Bronchial smooth muscle cell (primary cell): ENCODE results near the gene GPS2. TPM values are rescaled to one million over a fixed set of nuclear protein-coding genes. Genes with fewer than 3 reads are reported as not detected.

Experiments used
- total RNA-seq: library from RNA; depleted of rRNA; stranded (reverse); fragments of >200 nt; gene quantifications from 2 replicates; pipeline ENCODE4 v1.2.1, GENCODE V29; 2014

Gene GPS2, protein sequence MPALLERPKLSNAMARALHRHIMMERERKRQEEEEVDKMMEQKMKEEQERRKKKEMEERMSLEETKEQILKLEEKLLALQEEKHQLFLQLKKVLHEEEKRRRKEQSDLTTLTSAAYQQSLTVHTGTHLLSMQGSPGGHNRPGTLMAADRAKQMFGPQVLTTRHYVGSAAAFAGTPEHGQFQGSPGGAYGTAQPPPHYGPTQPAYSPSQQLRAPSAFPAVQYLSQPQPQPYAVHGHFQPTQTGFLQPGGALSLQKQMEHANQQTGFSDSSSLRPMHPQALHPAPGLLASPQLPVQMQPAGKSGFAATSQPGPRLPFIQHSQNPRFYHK
- 22.5 and 47.1 TPM in 2 replicates for total RNA-seq

DNA sequence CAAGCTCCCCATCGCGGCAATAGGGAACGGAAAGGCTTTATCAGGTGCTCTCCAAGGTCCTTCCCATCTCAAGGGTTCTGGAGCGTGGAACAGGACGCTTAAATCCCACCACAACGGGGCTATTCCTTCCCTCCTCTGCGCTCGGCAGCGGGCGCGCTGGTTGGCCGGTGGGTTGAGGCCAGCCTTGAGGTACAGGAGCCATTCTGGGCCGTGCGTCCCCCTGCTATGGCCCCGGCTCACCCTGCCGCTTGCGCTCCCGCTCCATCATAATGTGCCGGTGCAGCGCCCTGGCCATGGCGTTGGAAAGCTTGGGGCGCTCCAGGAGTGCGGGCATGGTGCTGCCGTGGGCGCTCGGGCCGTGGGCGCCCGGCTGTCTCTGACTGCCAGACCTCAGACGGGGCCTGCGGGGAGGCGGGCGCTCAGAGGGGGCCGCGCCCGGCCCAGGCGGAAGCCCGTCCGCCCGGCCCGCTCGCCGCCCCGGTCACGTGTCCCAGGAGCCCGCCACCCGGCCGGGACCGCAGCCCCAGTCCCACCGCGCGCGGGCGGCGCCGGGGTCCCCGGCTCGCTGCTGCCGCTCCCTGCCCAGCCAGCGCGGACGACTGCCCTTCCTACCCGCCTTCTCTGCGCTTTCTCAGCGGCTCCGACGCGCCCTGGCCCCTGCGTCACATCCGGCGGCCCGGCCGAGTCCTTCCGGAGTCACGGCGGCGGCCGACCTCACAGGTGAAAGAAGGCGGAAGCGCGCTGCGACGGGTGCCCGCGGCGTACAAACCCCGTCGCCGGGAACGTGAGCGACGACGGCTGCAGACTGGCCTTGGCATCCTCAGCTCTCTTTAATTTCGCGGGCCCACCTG lies at the start of gene GPS2:
TSS of gene GPS2 (minus strand) at position 642 of the 851 bp plus-strand sequence. CDS start at position 334, 308 bp downstream.

DNA sequence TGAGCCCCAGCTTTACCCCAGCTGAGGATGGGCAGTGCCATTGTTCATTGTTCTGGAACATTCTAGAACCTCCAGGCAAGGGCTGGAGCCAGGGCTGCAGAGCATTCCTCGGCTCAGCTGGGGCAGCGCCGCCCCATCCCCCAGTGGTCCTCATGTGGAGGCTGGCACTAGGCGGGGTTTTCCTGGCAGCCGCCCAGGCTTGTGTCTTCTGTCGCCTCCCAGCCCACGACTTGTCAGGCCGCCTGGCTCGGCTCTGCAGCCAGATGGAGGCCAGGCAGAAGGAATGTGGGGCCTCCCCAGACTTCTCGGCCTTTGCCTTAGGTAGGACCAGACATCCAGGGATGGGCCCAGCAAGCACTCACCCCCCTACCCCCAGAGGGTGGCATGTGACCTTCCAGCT lies 39.9 kb upstream of the GPS2 start, which contains the start of gene TMEM95:
TSS of gene TMEM95 (plus strand) at position 104 of the 400 bp plus-strand sequence. CDS start at position 153, 49 bp downstream.

DNA sequence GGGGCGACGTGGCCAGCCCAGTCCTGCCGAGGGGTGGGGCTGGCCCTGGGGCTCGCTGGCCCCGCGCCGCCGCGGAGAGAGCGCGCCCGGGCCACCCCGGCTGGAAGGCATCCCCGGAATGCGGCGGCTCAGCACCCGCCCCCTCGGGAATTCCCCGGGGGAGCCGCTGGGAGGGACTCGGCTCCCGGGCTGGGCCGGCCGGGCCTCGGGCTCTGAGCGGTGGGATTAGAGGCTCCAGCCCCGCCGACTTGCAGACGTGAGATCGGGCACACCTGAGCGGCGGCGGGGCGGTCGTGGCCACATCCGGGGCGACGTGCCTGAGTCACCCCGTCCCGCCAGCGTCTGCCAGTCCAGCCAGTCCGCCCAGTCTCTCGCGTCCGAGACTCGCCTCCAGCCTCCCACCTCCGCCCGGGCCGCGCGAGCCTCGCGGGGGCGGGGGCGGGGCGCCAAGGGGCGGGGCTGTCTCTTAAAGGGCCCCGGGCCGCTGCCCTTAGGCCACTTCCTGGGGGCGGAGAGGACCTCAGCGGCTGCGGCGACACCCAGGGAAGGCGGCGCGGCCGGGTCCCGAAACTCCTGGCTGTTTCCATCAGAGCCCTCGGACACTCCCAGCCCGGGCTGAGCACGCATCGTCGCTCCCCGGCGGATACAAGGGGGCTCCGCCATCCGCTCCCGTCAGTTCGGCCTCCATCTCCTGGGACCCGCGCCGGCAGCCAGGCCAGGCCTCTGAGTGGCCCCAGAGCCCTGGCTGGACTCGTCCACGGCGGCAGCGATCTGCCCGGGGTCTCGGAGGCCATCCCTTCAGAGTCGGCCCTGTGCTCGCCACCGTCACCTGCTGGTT lies 36.7 kb upstream of the GPS2 start, which contains the start of gene KCTD11:
TSS of gene KCTD11 (plus strand) at position 498 of the 838 bp plus-strand sequence.

DNA sequence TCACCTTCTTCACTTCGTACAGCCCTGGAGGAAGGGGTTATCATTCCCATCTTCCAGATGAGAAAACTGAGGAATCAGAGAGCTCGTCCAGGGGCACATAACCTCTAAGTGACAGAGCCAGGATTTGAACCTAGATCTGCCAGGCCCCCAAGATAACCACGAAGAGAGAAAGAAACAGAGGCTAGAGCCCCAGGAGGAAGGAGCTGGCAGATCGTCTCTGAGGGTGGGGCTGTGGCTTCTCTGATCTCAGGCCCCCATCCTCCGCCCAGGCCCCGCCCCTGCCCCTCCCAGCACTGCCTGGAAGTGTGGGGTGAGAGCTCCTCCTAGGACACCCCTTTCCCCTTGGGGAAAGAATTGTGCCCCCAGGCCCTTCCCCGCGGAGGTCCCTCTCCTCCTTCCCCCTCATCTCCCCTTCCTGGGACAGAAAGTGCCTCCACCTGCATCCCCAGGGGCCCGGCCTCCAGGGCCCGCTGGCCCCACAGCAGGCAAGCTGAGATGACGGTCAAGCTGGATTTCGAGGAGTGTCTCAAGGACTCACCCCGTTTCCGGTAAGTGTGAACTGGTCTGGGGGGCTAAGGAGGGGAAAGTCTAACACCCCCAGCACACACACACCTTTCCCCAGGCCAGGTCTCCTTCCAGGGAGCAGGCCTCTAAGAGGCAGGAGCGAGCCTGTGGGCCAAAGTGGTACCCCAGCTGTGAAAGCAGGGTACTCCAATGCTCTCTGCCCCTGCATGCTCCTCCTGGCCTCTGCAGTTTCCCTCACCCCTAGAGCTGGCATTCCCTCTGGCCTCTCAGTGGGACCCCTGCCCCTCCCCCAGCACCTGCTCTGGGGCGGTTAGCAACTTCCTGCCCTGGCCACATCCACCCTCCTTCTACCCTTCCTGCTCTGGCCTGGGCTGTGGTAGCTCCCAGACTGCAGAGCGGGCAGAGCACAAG lies 21.3 kb upstream of the GPS2 start, which contains the start of gene ACAP1:
TSS of gene ACAP1 (plus strand) at position 290 of the 936 bp plus-strand sequence. CDS start at position 496, 206 bp downstream.

DNA sequence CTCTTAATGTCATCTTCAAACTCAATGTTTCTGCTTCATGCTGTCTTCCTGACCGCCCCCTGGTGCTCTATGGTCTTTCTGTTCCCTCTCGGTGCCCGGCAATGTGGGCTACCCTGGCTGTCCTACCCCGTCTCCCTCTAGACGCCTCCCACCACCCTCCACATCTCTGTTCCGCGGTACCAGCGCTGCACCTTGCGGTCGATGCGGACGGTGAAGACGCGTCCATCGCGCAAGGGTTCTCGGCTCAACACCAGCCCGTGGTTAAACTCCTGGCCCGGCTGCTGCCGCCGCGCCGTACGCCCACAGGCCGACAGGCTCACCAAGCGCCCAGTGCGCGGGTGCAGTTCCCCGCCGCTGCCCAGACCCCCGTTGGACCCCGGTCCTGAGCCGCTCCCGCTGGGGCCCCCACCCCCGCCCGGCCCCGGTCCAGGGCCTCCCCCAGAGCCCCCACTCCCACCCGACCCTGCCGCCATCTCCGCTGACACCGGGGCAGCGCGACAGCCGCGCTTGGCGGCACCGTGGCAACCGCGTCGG lies 13.7 kb upstream of the GPS2 start, which contains the start of gene NEURL4:
TSS of gene NEURL4 (minus strand) at position 496 of the 534 bp plus-strand sequence. CDS start at position 473, 23 bp downstream.

DNA sequence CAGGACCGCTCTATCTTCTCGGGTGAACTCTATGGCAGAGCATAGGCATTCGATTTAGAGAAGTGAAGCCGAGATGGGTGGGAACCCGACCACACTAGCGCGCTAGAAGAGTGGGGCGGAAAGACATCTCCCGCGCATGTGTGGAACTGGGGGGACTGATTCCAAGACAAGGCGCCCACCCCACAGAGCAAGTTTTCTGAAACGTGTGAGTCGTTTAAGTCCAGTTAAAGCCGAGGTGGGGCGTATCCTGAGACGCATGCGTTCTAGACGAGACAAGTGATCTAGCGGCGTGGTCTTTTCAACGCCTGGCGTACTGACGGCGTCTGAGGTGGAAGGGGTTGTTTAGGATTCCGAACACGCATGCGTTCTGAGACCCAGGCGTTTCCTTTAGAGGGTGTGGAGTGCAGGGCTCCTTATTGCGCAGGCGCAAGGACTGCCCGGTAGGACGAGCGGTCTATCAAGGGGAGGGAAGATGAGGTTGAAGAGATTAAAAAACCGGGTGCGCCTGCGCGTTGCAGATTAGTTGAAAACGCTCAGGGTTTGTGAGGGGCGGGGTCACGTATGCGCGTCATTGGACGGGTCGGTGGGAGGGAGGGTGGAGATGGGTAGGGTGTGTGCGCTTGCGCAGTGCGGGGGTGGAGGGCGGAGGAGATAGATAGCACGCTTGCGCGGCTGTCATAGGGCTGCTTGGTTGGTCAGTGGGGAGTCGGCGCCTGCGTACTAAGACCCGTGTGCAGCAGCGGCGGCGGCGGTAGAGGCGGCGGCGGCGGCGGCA lies 8.1 kb downstream of the GPS2 start, which contains the start of gene EIF5A:
TSS of gene EIF5A (plus strand) at position 718 of the 775 bp plus-strand sequence. CDS start 2,008 bp downstream, outside the sequence.

DNA sequence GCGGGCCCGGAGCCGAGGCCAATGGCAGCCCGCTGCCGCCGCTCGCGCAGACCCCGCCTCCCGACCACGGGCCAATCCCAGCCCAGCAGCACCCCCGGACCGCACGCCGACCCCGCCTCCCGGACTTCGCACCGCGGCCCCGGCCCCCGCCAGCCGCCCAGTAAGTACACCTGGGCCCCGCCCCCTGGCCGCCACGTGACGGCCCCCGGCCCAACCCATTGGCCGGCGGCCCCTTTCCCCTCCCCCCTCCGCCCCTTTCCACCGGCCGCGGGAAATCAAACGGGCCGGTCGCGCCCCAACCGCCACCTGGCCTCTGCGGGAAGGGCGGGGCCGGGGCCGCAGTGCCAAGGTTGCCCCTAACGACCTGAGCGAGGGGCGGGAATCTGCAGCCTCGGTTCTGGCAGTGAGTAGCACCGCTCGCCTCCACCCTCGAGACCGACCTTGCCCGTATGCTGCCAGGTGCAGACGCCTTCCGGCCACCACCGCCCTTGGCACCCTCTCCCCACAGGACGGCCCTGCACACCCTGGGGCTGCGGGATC lies 20.5 kb downstream of the GPS2 start, which contains the start of gene YBX2:
TSS of gene YBX2 (minus strand) at position 26 of the 540 bp plus-strand sequence. CDS start 139 bp downstream, outside the sequence.

DNA sequence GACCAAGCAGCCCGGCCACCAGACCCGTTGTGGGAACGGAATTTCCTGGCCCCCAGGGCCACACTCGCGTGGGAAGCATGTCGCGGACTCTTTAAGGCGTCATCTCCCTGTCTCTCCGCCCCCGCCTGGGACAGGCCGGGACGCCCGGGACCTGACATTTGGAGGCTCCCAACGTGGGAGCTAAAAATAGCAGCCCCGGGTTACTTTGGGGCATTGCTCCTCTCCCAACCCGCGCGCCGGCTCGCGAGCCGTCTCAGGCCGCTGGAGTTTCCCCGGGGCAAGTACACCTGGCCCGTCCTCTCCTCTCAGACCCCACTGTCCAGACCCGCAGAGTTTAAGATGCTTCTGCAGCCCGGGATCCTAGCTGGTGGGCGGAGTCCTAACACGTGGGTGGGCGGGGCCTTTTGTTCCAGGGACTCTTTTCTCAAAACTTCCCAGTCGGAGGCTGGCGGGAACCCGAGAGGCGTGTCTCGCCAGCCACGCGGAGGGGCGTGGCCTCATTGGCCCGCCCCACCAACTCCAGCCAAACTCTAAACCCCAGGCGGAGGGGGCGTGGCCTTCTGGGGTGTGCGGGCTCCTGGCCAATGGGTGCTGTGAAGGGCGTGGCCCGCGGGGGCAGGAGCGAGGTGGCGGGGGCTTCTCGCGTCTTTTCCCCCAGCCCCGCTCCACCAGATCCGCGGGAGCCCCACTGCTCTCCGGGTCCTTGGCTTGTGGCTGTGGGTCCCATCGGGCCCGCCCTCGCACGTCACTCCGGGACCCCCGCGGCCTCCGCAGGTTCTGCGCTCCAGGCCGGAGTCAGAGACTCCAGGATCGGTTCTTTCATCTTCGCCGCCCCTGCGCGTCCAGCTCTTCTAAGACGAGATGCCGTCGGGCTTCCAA lies 33.8 kb downstream of the GPS2 start, which contains the start of gene SLC2A4:
TSS of gene SLC2A4 (plus strand) at position 645 of the 879 bp plus-strand sequence. CDS start at position 862, 217 bp downstream.

Other genes with a start within 250 kb of the GPS2 start
- not detected in 2 replicates for gene CLEC10A, start 235.1 kb downstream of the GPS2 start, total RNA-seq
- not detected in 2 replicates for gene ASGR2, start 200.5 kb downstream of the GPS2 start, total RNA-seq
- gene ASGR1, start 136.0 kb downstream of the GPS2 start, total RNA-seq: 0.86 and 1.6 TPM in 2 replicates
- 14.3 and 16.3 TPM in 2 replicates for gene DLG4, start 95.5 kb downstream of the GPS2 start, total RNA-seq
- 233 and 286 TPM in 2 replicates for gene ACADVL, start 95.4 kb downstream of the GPS2 start, total RNA-seq
- 106 and 115 TPM in 2 replicates for gene DVL2, start 80.8 kb downstream of the GPS2 start, total RNA-seq
- 29.5 and 39.6 TPM in 2 replicates for gene PHF23, start 75.9 kb downstream of the GPS2 start, total RNA-seq
- 192 and 205 TPM in 2 replicates for gene GABARAP, start 72.9 kb downstream of the GPS2 start, total RNA-seq
- gene CTDNEP1, start 63.6 kb downstream of the GPS2 start, total RNA-seq: 19.1 and 23.0 TPM in 2 replicates
- 19.9 and 22.9 TPM in 2 replicates for gene ELP5, start 63.1 kb downstream of the GPS2 start, total RNA-seq
- gene CLDN7, start 52.9 kb downstream of the GPS2 start, total RNA-seq: 4.2 and 16.5 TPM in 2 replicates
- 0.09 and 0.16 TPM in 2 replicates for gene SLC2A4, start 33.6 kb downstream of the GPS2 start, total RNA-seq
- gene YBX2, start 20.7 kb downstream of the GPS2 start, total RNA-seq: 0.09 TPM in 1 of 2 replicates, not detected in the other
- gene EIF5A, start 7.7 kb downstream of the GPS2 start, total RNA-seq: 435 and 499 TPM in 2 replicates
- gene NEURL4, start 14.0 kb upstream of the GPS2 start, total RNA-seq: 18.9 and 25.7 TPM in 2 replicates
- 3.3 and 5.2 TPM in 2 replicates for gene ACAP1, start 21.2 kb upstream of the GPS2 start, total RNA-seq
- gene KCTD11, start 36.8 kb upstream of the GPS2 start, total RNA-seq: 4.6 and 5.4 TPM in 2 replicates
- not detected in 2 replicates for gene TMEM95, start 39.8 kb upstream of the GPS2 start, total RNA-seq
- gene TNK1, start 65.7 kb upstream of the GPS2 start, total RNA-seq: 0.09 and 0.32 TPM in 2 replicates
- 15.5 and 15.9 TPM in 2 replicates for gene PLSCR3, start 79.2 kb upstream of the GPS2 start, total RNA-seq
- gene TMEM256, start 88.7 kb upstream of the GPS2 start, total RNA-seq: 70.3 and 140 TPM in 2 replicates
- 6.8 and 7.1 TPM in 2 replicates for gene NLGN2, start 92.5 kb upstream of the GPS2 start, total RNA-seq
- gene SPEM1, start 105.0 kb upstream of the GPS2 start, total RNA-seq: 0.16 TPM in 1 of 2 replicates, not detected in the other
- not detected in 2 replicates for gene SPEM2, start 110.3 kb upstream of the GPS2 start, total RNA-seq
- gene SPEM3, start 113.5 kb upstream of the GPS2 start, total RNA-seq: not detected in 2 replicates
- 0.60 and 2.4 TPM in 2 replicates for gene TMEM102, start 120.1 kb upstream of the GPS2 start, total RNA-seq
- 1.0 and 1.1 TPM in 2 replicates for gene FGF11, start 124.2 kb upstream of the GPS2 start, total RNA-seq
- gene CHRNB1, start 129.7 kb upstream of the GPS2 start, total RNA-seq: 8.8 and 10.1 TPM in 2 replicates
- gene ZBTB4, start 164.3 kb upstream of the GPS2 start, total RNA-seq: 12.5 and 16.4 TPM in 2 replicates
- not detected in 2 replicates for gene SLC35G6, start 166.1 kb upstream of the GPS2 start, total RNA-seq
- gene POLR2A, start 169.0 kb upstream of the GPS2 start, total RNA-seq: 107 and 113 TPM in 2 replicates
- gene TNFSF12, start 233.7 kb upstream of the GPS2 start, total RNA-seq: 7.3 and 9.1 TPM in 2 replicates
- gene TNFSF13, start 243.4 kb upstream of the GPS2 start, total RNA-seq: 0.34 and 1.7 TPM in 2 replicates
- 51.1 and 54.5 TPM in 2 replicates for gene SENP3, start 246.6 kb upstream of the GPS2 start, total RNA-seq